Astrocyte of the cerebellum (primary cell): ENCODE measurements around the gene PCDHA9.

ENCODE experiments used
- DNase-seq: peaks from one replicate; pipeline ENCODE4 v3.0.0-alpha.2; 2011; ENCODE audit warnings: low read depth
- H3K4me3 ChIP-seq: 2 replicates; pipeline ENCODE4 v1.5.1; 2011; ENCODE audit warnings: mild to moderate bottlenecking, low read depth, low read length, moderate library complexity
- in situ Hi-C: cut with HindIII; loops from 2 replicates; pipeline ENCODE4 v1.10.0; 2017; ENCODE audit warnings: low sequenced_read_pairs
- TF ChIP-seq, protein P1 (sequence below): IDR thresholded peaks from 2 replicates; pipeline ENCODE4 v1.5.1; 2012; ENCODE audit warnings: low read length, low read depth, moderate library complexity, mild to moderate bottlenecking; ENCODE audit errors: missing control alignments

Gene PCDHA9

DNA sequence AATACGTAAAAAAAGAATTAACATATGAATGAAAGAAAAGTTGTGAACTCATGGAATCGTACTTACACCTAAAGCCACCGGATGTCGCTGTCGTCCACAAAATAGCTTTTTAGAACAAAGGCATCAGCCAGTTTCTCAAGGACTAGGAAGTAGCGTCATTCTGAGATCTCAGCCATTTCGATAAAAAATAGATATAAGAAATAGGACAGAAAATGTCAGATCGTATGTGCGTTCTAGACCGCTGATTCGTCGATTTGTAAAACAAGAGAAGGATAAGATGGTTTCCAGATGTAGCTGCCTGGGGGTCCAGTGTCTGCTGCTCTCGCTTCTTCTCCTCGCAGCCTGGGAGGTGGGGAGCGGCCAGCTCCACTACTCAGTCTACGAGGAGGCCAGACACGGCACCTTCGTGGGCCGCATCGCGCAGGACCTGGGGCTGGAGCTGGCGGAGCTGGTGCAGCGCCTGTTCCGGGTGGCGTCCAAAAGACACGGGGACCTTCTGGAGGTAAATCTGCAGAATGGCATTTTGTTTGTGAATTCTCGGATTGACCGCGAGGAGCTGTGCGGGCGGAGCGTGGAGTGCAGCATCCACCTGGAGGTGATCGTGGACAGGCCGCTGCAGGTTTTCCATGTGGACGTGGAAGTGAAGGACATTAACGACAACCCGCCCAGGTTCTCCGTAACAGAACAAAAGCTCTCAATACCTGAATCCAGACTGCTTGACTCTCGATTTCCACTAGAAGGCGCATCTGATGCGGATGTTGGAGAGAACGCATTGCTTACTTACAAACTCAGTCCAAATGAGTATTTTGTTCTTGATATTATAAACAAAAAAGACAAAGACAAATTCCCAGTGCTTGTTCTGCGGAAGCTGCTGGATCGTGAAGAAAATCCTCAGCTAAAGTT is 7.8 kb downstream of the PCDHA9 start, which contains the start of gene PCDHA10:
PCDHA10 (plus strand) TSS at position 126 of the 903 bp plus-strand sequence; CDS start at position 278, 152 bp downstream.
- in situ Hi-C loops, result no loop called here
- DNase-seq, result no peak
- TF ChIP-seq, protein P1, sequence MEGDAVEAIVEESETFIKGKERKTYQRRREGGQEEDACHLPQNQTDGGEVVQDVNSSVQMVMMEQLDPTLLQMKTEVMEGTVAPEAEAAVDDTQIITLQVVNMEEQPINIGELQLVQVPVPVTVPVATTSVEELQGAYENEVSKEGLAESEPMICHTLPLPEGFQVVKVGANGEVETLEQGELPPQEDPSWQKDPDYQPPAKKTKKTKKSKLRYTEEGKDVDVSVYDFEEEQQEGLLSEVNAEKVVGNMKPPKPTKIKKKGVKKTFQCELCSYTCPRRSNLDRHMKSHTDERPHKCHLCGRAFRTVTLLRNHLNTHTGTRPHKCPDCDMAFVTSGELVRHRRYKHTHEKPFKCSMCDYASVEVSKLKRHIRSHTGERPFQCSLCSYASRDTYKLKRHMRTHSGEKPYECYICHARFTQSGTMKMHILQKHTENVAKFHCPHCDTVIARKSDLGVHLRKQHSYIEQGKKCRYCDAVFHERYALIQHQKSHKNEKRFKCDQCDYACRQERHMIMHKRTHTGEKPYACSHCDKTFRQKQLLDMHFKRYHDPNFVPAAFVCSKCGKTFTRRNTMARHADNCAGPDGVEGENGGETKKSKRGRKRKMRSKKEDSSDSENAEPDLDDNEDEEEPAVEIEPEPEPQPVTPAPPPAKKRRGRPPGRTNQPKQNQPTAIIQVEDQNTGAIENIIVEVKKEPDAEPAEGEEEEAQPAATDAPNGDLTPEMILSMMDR, result no peak
- H3K4me3 ChIP-seq, result no peak within 1 kb of the TSS

DNA sequence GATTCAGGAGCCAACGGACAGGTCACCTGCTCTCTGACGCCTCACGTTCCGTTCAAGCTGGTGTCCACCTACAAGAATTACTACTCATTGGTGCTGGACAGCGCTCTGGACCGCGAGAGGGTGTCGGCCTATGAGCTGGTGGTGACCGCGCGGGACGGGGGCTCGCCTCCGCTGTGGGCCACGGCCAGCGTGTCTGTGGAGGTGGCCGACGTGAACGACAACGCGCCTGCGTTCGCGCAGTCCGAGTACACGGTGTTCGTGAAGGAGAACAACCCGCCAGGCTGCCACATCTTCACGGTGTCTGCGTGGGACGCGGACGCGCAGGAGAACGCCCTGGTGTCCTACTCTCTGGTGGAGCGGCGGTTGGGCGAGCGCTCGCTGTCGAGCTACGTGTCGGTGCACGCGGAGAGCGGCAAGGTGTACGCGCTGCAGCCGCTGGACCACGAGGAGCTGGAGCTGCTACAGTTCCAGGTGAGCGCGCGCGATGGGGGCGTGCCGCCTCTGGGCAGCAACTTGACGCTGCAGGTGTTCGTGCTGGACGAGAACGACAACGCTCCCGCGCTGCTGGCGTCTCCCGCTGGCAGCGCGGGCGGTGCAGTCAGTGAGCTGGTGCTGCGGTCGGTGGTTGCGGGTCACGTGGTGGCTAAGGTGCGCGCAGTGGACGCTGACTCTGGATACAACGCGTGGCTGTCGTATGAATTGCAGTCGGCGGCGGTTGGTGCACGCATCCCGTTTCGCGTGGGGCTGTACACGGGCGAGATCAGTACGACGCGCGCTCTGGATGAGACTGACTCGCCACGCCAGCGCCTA is 9.2 kb downstream of the PCDHA9 start:
- no peak overlapping the region for H3K4me3 ChIP-seq
- DNase-seq, result no peak
- TF ChIP-seq, protein P1, result no peak
- in situ Hi-C loops, result no loop called here

DNA sequence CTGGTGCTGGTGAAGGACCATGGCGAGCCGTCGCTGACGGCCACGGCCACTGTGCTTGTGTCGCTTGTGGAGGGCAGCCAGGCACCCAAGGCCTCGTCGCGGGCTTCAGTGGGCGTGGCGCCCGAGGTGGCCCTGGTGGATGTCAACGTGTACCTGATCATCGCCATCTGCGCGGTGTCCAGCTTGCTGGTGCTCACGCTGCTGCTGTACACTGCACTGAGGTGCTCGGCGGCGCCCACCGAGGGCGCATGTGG is 9.7 kb downstream of the PCDHA9 start:
- TF ChIP-seq, protein P1, result no peak
- in situ Hi-C loops, result no loop called here
- no peak for DNase-seq
- H3K4me3 ChIP-seq, result no peak overlapping the region

DNA sequence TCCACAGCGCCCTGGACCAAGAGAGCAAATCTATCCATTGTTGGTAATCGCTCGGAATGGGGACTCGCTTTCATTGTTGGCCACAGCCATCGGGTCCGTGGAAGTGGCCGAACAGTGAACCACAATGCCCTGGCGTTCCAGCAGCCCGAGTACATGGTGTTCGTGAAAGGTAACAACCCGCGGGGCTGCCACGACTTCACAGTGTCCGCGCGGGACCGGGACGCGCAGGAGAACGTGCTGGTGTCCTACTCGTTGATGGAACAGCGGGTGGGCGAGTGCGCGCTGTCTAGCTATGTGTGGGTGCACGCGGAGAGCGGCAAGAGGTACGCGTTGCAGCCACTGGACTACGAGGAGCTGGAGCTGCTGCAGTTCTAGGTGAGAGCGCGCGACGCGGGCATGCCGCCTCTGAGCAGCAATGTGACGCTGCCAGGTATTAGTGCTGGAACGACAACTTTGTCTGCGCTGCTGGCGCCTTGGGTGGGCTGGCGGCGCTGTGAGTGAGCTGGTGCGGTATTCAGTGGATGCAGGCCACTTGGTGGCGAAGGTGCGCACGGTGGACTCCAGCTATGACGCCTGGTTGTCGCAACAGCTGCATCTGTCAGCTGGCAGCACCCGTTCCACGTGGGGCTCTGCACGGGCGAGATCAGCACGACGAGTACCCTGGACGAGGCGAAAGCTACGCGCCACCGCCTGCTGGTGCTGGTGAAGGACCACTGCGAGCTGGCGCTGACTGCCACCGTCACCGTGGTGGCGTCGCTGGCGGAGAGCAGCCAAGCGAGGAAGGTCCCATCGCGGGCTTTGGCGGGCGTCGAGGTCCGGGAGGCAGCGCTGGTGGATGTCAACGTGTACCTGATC is 14.5 kb downstream of the PCDHA9 start:
- TF ChIP-seq, protein P1, result no peak
- DNase-seq, result no peak
- H3K4me3 ChIP-seq, result no peak overlapping the region
- in situ Hi-C loops, result no loop called here

DNA sequence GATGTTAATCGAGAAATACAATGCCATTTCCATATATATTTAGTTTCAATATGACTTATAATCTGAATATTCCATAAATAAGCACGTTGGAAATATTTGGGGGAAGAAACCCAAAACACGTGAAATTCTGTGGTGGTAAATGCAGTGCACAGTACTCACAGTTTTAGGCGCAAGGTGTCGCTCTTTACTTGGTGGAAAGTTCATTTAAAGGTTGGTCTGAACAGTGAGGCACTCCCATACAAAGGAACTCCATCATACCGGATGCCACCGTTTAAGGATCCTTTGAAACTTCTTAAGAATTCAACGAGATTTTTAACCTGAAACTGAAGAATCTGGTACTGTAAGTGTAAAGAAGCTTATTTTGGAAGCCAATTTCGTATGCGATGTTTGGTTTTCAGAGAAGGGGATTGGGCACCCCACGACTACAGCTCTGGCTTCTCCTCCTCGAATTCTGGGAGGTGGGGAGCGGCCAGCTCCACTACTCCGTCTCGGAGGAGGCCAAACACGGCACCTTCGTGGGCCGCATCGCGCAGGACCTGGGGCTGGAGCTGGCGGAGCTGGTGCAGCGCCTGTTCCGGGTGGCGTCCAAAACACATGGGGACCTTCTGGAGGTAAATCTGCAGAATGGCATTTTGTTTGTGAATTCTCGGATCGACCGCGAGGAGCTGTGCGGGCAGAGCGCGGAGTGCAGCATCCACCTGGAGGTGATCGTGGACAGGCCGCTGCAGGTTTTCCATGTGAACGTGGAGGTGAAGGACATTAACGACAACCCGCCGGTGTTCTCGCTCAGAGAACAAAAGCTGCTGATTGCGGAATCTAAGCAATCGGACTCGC is 20.8 kb downstream of the PCDHA9 start, which contains the start of gene PCDHA11:
PCDHA11 (plus strand) TSS at position 237 of the 834 bp plus-strand sequence; CDS start at position 384, 147 bp downstream.
- in situ Hi-C loops, result no loop called here
- TF ChIP-seq, protein P1, result peak; percentile 3
- no peak for DNase-seq
- H3K4me3 ChIP-seq, result no peak within 1 kb of the TSS
